ENCODE results near the gene SLC34A3.

- TF ChIP-seq REST (IDR thresholded peaks at IDR 0.05; ENCODE audit: low read depth) (no peak), NFIC (IDR thresholded peaks at IDR 0.05) (no peak), FOXM1 (IDR thresholded peaks at IDR 0.05; ENCODE audit: borderline replicate concordance, low read depth) (no peak), RAD21 (IDR thresholded peaks at IDR 0.05; ENCODE audit: low read depth) (no peak), MAX (IDR thresholded peaks at IDR 0.05) (no peak), USF1 (IDR thresholded peaks at IDR 0.05) (no peak), EP300 (IDR thresholded peaks at IDR 0.05; ENCODE audit: borderline replicate concordance) (no peak), EGR1 (IDR thresholded peaks at IDR 0.05) (no peak), TAF1 (IDR thresholded peaks at IDR 0.05; ENCODE audit: low read depth) (no peak)
These were observed 29.4 kb upstream of the SLC34A3 start for GRCh38 chr9:137201205-137201868.
